ENCODE measurements around the gene ZNF500.
"Not testable (repeated sequence)": the region's sequence is repeated elsewhere in the genome, so short reads cannot be mapped to it uniquely, and the experiment has no call there.

The ZNF500 gene

DNA sequence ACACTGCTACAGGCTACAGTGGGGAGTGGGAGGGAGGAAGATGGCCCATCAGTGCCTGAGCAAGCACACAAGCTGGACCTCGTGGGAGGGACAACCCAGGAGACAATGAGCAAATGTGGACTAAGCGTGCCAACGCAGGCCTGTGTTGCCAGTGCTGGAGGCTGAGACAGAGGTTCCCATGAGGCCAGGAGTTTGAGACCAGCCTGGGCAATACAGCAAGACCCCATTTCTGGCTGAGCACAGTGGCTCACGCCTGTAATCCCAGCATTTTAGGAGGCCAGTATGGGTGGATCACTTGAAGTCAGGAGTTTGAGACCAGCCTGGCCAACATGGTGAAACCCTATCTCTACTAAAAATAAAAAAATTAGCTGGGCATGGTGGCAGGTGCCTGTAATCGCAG, 28.6 kb downstream of the ZNF500 start:
- not testable (repeated sequence) for DNase-seq

DNA sequence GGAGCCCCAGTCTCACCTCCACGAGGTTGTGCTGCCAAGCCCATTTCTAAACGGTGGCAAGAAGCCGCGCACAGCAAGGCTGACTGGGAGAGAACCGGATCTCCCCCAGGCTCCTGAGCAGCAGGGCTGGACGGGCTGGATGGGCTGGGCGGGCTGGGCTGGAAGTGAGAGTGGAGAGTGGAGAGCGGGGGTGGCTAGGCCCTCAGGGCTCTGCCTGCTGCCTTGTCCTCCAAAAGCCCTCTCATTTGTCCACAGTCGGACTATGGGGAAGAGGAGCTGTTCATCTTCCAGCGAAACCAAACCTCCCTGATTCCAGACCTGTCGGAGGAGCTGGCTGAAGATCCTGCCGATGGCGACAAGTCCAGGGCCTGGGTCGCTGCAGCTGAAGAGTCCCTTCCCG, 29.4 kb downstream of the ZNF500 start:
- no peak for DNase-seq

DNA sequence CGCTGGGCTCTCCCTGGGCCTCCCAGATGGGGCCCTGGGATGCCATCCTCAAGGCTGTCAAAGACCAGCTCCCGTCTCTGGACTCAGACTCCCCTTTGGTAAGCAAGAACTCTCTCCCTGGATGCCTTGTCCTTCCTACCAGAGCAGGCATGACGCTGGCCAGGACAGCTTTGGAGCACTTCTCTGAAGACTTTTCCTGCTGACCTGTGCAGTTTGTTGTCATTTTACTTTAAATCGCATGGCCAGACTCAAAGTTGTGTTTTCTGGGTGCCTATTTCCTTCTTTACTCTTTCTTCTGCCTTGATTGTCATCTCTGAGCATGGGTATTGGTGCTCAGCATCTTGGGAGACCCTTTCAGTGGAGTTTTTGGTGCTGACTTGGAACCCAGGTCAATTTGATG, 30.4 kb downstream of the ZNF500 start:
- no peak for DNase-seq

GRCh38 chr16:4734730-4735535, 32.0 kb downstream of the ZNF500 start:
- DNase-seq = peak; percentile 68

DNA sequence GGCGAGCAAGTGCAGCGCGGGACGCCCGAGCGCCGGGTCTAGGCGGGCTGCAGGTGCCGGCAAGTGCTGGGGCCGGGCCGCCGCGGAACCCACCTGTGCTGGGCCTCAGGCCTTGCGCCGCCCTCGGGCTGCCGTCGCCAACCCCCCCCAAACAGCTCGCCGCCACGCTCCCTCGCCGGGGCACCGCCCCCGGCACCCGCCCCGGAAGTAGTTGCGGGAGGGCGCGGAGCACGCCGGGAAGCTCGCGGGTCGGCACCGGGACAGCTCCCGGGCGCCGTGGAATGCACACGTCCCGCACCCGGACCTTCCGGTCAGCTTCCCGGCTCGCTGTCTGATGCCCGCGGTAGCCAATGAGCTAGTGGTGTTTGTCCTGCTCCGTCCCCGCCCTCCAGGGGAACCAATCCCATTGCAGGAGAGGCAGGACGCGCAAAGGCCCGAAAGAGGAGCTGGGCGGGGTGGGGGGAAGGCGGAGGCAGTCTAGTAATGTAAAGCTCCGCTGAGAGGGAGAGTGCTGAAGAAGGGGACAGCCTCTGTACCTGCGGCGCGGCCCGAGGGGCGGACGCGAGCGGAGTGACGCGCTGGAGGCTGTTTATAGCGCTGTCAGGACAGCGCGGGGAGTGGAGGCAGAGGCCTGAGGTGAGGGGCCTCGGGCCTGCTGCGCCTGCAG, 32.8 kb downstream of the ZNF500 start, which contains the start of the genes ANKS3 and DNAAF8:
TSS of gene ANKS3 (minus strand) at position 209 of the 667 bp plus-strand sequence. CDS start 4,122 bp downstream, outside the sequence.
TSS of gene DNAAF8 (plus strand) at position 475 of the 667 bp plus-strand sequence. CDS start 1,978 bp downstream, outside the sequence.
- peak; percentile 76 for DNase-seq

GRCh38 chr16:4733747-4734062, 33.3 kb downstream of the ZNF500 start:
- no peak for DNase-seq

DNA sequence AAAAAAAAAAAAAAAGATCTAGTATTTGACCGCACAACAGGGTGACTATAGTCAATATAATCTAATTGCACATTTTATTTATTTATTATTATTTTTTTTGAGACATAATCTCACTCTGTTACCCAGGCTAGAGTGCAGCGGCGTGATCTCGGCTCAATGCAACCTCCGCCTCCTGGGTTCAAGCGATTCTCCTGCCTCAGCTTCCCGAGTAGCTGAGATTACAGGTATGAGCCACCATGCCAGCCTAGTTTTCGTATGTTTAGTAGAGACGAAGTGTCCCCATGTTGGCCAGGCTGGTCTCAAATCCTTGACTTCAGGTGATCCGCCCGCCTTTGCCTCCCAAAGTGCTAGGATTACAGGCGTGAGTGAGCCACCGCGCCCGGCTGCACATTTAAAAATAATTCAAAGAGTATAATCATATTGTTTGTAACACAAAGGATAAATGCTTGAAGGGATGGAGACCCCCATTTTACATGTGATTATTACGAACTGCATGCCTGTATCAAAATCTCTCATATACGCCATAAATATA, 33.7 kb downstream of the ZNF500 start:
- DNase-seq = no peak

DNA sequence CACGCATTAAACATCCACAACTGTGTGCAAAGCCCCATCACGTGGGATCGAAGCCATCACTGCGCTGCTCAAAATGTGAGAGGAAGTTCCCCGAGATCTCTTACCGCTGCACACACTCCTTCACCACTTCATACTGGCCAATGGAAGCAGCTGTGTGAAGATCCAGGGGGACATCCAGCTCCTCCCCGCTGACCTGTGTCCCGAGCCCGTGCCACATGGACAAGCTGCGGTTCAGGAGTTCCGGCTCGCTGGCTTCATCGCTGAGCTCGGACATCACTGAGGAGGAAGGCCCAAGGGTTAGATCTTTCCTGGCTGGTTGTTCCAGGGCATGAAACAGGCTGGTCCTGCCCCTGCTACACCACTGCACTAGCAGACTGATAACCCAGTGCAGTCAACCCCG, 37.1 kb downstream of the ZNF500 start:
- no peak for DNase-seq

- no peak for DNase-seq
Measured at GRCh38 chr16:4728676-4729075, 38.3 kb downstream of the ZNF500 start.

DNA sequence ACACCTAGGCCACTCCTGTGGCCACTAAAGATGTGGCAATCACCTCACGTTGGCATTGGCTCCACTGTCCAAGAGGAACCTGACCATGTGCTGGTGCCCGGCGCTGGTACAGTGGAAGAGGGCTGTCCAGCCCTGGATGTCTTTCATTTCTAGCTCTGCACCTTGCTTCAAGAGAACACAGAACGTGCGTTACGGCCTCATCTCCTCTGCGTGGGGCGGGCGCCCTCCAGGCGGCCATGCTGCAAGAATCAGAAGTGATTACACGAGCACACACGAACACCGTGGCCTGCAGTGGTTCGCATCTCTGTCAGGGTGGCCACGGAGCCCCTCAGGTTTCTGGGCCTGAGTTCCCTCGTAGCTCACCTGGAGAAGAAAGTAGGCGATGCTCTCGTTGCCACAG, 40.3 kb downstream of the ZNF500 start:
- no peak for DNase-seq

GRCh38 chr16:4724661-4725270, 42.2 kb downstream of the ZNF500 start:
- no peak for DNase-seq

- no peak for DNase-seq
Measured at GRCh38 chr16:4723071-4723767, 43.7 kb downstream of the ZNF500 start.

DNA sequence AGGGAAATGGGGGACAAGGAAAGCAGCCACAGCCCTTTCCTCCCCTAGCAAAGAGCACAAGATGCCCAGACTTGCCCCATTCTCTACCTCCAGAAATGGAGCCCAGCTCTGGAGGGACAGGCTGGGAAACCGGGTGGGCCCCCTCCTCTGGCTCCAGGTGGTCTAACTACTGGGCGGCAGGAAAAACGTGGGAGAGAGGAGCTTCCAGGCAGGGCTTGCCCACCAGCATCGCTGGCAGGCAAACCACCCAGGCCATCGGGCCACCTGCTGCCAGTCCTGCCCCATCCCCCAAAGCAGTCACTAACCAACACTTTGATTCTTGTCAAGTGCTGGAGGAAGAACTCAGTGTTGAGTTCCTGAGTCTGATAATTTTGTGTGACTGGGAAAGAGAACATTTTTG, 48.5 kb downstream of the ZNF500 start:
- no peak for DNase-seq

DNA sequence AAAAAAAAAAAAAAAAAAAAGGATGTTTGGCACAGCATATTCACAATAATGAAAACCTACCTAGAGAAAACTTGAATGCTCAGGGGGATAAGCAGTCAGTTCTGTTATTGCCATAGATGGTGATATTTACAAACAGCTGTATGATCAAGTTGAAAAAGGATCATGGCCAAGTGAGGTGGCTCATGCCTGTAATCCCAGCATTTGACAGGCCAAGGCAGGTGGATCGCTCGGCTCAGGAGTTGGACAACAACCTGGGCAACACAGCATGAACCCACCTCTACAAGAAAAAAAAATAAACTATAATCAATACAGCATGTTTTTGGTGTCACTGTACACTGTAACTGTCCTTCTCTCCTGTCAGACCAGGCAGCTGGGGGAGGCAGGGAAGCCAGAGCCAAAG, 52.0 kb downstream of the ZNF500 start:
- DNase-seq = no peak

DNA sequence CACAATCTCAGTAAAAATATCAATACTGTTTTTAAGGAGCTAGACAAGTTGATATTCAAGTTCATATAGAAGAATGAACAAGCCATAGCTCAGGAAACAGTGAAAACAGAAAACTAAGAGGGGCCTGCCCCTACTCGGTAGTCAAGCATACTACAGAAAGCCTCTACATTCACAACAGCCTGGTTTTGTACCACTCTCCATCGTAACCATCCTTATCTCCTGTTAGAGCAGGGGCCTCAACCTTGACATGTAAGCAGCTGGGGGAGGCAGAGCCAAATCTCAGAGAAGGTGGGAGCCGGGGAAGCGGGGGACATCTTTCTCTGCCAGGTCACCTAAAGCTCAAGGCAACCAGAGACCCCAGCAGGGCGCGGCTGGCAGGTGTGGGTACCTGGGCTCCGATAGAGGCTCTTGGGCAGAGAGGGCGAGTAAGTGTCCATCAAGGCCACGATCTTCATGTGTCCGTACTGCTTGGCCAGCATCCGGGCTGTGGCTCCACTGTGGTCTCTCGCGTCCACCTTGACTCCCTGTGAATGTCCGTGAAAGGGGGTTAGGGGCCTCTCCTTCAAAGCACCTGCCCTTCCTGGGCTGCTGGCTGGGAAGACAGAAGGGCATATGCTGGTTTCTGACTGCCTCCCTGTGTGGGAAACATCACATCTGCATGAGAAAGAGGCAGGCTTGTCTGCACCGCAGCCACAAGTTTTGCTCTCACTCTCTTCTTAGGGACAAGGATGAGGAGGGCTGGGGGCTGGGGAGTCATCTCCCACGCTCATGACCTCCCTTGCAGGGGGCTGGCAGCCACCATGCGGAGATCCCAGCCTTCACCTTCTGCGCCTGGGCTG, 53.1 kb downstream of the ZNF500 start:
- DNase-seq = no peak

DNA sequence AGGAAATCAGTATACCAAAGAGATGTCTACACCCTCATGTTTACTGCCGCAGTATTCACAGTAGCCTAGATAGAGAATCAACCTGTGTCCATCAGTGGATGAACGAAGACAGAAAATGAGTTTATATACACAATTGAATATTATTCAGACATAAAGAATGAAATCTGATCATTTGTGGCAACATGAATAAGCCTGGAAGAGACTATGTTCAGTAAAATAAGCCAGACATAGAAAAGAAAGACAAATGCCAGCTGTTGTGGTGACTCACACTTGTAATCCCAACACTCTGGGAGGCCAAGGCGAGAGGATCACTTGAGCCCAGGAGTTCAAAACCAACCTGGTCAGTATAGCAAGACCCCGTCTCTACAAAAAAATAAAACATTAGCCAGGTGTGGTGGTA, 57.5 kb downstream of the ZNF500 start:
- no peak for DNase-seq

DNA sequence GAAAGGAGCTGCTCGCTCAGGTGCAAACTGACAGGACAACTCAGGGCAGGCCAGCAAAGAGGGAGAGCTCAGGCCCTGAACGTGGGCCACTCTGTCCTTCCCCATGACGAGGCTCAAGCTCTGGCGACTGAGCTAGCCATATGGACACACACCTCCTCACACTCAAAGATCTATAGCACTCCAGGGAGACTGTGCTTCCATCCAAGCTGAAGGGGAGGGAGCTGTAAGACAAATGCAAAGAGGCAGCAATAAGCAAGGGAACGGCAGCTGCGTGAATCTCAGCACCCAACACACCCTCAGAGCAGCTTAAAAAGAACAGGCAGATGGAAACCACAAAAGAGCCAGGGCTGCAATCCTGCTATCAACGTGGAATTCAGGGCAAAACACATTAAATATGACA, 60.1 kb downstream of the ZNF500 start:
- no peak for DNase-seq

DNA sequence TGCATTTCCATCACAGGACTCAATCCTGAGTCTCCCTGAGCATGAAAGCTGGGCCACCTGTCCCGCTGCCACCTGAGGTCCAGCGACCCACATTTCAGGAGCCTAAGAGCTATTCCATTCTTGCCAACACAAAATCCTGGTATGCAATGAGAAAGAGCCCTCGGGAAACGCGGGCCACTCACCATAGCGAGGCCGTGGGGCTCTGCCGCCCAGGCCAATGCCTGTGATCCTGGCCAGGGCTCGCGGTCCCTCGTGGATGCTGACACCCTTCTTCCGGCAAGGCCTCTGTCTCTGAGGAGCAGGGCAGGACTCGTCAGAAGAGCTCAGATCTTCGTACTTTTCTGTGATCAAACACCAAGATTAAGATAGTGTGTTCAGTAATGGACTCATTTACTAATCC, 62.0 kb downstream of the ZNF500 start:
- no peak for DNase-seq

- DNase-seq = no peak
Measured at GRCh38 chr16:4704491-4704890, 62.5 kb downstream of the ZNF500 start.

DNA sequence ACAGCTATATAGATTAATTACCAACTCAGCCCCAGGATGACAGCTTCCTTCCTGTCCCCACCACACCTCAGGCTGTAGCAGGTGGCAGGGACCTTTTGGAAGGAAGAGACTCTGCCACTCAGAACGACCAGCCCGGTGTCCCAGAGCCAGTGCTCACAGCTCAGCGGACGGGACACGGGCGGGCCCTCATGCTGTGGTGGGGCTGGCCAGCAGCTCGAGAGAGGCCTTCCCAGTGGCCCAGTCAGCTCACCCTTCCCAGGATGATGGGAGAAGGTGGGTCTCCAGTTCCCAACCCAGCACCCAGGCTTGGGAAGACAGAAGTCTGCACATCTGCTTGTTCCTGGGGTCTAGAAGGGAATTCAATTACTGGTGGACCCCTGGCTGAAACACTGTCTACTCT, 63.1 kb downstream of the ZNF500 start:
- DNase-seq = no peak

DNA sequence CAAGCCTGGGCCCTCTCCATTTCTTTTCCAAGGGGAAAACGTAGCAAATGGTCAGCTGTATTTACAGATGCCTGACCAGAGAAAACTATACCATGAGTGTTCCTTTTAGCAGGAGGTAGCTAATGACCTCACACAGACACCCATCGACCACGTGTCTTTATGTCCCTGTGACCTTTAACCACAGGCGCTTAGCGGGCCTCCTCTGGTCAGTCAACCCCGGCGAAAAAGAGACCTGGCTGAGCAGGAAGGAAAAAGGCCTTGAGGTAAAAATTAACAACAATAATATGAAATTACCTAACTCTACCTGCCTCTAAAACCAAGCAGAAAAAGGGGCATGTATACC, 64.5 kb downstream of the ZNF500 start:
- no peak for DNase-seq

GRCh38 chr16:4701791-4702465, 65.0 kb downstream of the ZNF500 start:
- no peak for DNase-seq

All from 8988T (cell line).